WTC11 (cell line): ENCODE results near the gene MNAT1. TPM values are rescaled to one million over a fixed set of nuclear protein-coding genes. Genes with fewer than 3 reads are reported as not detected.

ENCODE experiments used
- ATAC-seq: fragments of 200-7000 bp; cut with Tn5 transposase; 2 replicates; pipeline ENCODE4 v1.10.0; 2021; ENCODE audit warnings: mild to moderate bottlenecking, moderate library complexity
- CTCF ChIA-PET: fragments of 300-600 bp; sonication (Branson Sonifier 250); formaldehyde crosslinking; loops from one replicate; lab custom pipeline; 2021; ENCODE audit warnings: antibody characterized with exemption; lab: Charles Lee
- POLR2A ChIA-PET: fragments of 350-600 bp; sonication (Branson Sonifier 250); formaldehyde crosslinking; loops from one replicate; lab custom pipeline; 2021; ENCODE audit warnings: antibody characterized with exemption; lab: Charles Lee
- DNase-seq: peaks from one replicate; pipeline ENCODE4 v3.0.0; 2021; ENCODE audit warnings: low spot score
- H3K27ac Mint-ChIP-seq: 2 replicates; pipeline ENCODE4 v1.8.0; 2021; ENCODE audit warnings: mixed read lengths
- H3K27me3 Mint-ChIP-seq: 2 replicates; pipeline ENCODE4 v1.8.0; 2021; ENCODE audit warnings: low read depth, mild to moderate bottlenecking, moderate library complexity, mixed read lengths
- H3K36me3 Mint-ChIP-seq: 2 replicates; pipeline ENCODE4 v1.8.0; 2021; ENCODE audit warnings: mixed read lengths
- H3K4me1 Mint-ChIP-seq: 2 replicates; pipeline ENCODE4 v1.8.0; 2022; ENCODE audit warnings: mixed read lengths
- H3K4me3 Mint-ChIP-seq: 2 replicates; pipeline ENCODE4 v1.8.0; 2021; ENCODE audit warnings: mild to moderate bottlenecking, moderate library complexity, mixed read lengths
- H3K9me3 Mint-ChIP-seq: 2 replicates; pipeline ENCODE4 v1.8.0; 2021; ENCODE audit warnings: mixed read lengths
- CREB1 ChIP-seq: sonication (generic); formaldehyde crosslinking; IDR thresholded peaks from 2 replicates; pipeline ENCODE4 v1.8.0; 2023; ENCODE audit warnings: mild to moderate bottlenecking, missing genetic modification reagents
- CREM ChIP-seq: sonication (generic); formaldehyde crosslinking; IDR thresholded peaks from 2 replicates; pipeline ENCODE4 v1.8.1; 2022; ENCODE audit warnings: mild to moderate bottlenecking, missing genetic modification reagents, moderate library complexity
- ESRRA ChIP-seq: sonication (generic); formaldehyde crosslinking; IDR thresholded peaks from 2 replicates; pipeline ENCODE4 v1.8.1; 2022; ENCODE audit warnings: mild to moderate bottlenecking, missing genetic modification reagents, borderline replicate concordance
- ETV6 ChIP-seq: sonication (generic); formaldehyde crosslinking; IDR thresholded peaks from 2 replicates; pipeline ENCODE4 v1.8.1; 2022; ENCODE audit warnings: mild to moderate bottlenecking, missing genetic modification reagents
- GABPB1 ChIP-seq: sonication (generic); formaldehyde crosslinking; IDR thresholded peaks from 2 replicates; pipeline ENCODE4 v1.8.1; 2023; ENCODE audit warnings: mild to moderate bottlenecking, missing genetic modification reagents
- GTF2I ChIP-seq: fragments of 250-450 bp; sonication (Bioruptor Pico); conservative IDR thresholded peaks from 2 replicates; pipeline ENCODE4 v1.4.0; 2021; ENCODE audit warnings: mild to moderate bottlenecking
- HMGA2 ChIP-seq: fragments of 250-450 bp; sonication (Bioruptor Pico); IDR thresholded peaks from 2 replicates; pipeline ENCODE4 v1.4.0; 2021; ENCODE audit warnings: mild to moderate bottlenecking, moderate library complexity
- JAZF1 ChIP-seq: fragments of 250-450 bp; sonication (Bioruptor Pico); IDR thresholded peaks from 2 replicates; pipeline ENCODE4 v1.9.0; 2021; ENCODE audit warnings: moderate library complexity, mild to moderate bottlenecking, inconsistent platforms
- JUN ChIP-seq: sonication (generic); formaldehyde crosslinking; IDR thresholded peaks from 2 replicates; pipeline ENCODE4 v1.8.0; 2023; ENCODE audit warnings: mild to moderate bottlenecking, missing genetic modification reagents
- PRRX2 ChIP-seq: fragments of 250-450 bp; sonication (Bioruptor Pico); IDR thresholded peaks from 2 replicates; pipeline ENCODE4 v1.8.0; 2021; ENCODE audit warnings: mild to moderate bottlenecking
- RORB ChIP-seq: fragments of 250-450 bp; sonication (Bioruptor Pico); IDR thresholded peaks from 2 replicates; pipeline ENCODE4 v1.9.0; 2021; ENCODE audit warnings: mild to moderate bottlenecking
- SOX15 ChIP-seq: fragments of 250-450 bp; sonication (Bioruptor Pico); IDR thresholded peaks from 2 replicates; pipeline ENCODE4 v1.9.0; 2021; ENCODE audit warnings: mild to moderate bottlenecking
- TEAD4 ChIP-seq: sonication (generic); formaldehyde crosslinking; IDR thresholded peaks from 2 replicates; pipeline ENCODE4 v1.8.0; 2022; ENCODE audit warnings: mild to moderate bottlenecking, missing genetic modification reagents
- ZNF138 ChIP-seq: sonication (generic); formaldehyde crosslinking; conservative IDR thresholded peaks from 2 replicates; pipeline ENCODE4 v1.8.1; 2022; ENCODE audit warnings: mild to moderate bottlenecking, moderate library complexity, missing genetic modification reagents
- ZNF317 ChIP-seq: sonication (generic); formaldehyde crosslinking; IDR thresholded peaks from 2 replicates; pipeline ENCODE4 v1.8.1; 2023; ENCODE audit warnings: low read depth, mild to moderate bottlenecking, moderate library complexity, missing genetic modification reagents, borderline replicate concordance
- ZNF416 ChIP-seq: fragments of 250-450 bp; sonication (Bioruptor Pico); IDR thresholded peaks from 2 replicates; pipeline ENCODE4 v1.9.0; 2021; ENCODE audit warnings: mild to moderate bottlenecking, inconsistent platforms
- total RNA-seq: library from RNA; stranded (reverse); gene quantifications from 3 replicates; pipeline ENCODE4 v1.2.3, GENCODE V29; 2021
- TF ChIP-seq, protein P1 (sequence below): sonication (generic); formaldehyde crosslinking; IDR thresholded peaks from 2 replicates; pipeline ENCODE4 v1.8.0; 2023; ENCODE audit warnings: mild to moderate bottlenecking, missing genetic modification reagents
- TF ChIP-seq, protein P2 (sequence below): sonication (generic); formaldehyde crosslinking; IDR thresholded peaks from 2 replicates; pipeline ENCODE4 v1.8.1; 2023; ENCODE audit warnings: mild to moderate bottlenecking, missing genetic modification reagents, moderate library complexity
- TF ChIP-seq, protein P3 (sequence below): fragments of 250-450 bp; sonication (Bioruptor Pico); IDR thresholded peaks from 2 replicates; pipeline ENCODE4 v1.9.0; 2021; ENCODE audit warnings: mild to moderate bottlenecking, borderline replicate concordance
- TF ChIP-seq, protein P4 (sequence below): fragments of 200-600 bp; IDR thresholded peaks from 2 replicates; pipeline ENCODE4 v1.8.0; 2022; ENCODE audit warnings: antibody characterized with exemption
- TF ChIP-seq, protein P5 (sequence below): sonication (generic); formaldehyde crosslinking; IDR thresholded peaks from 2 replicates; pipeline ENCODE4 v1.8.0; 2022; ENCODE audit warnings: mild to moderate bottlenecking, missing genetic modification reagents
- TF ChIP-seq, protein P6 (sequence below): fragments of 250-450 bp; sonication (Bioruptor Pico); IDR thresholded peaks from 2 replicates; pipeline ENCODE4 v1.9.0; 2021; ENCODE audit warnings: mild to moderate bottlenecking

Gene MNAT1
- total RNA-seq, 1 experiment from 2014 or later = 59.0 TPM

DNA sequence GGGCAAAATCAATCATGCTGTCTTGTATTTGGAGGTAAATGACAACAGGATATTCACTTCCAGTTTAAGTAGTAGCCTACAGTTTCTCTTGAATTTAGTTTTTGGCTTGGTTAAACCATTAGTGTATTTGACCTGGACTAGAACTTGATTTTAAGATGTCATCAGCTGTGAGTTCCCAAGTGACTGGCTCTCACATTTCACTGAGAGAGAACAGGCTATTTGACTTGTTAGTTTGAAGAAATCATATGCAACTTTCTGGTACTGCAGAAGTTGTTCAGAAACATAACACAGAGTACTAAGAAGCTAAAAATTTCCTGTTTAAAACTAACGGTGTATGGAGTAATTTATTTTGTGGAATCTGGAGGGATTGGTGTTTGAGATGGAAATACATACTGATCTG lies 22.3 kb downstream of the MNAT1 start (continued):
- TF ChIP-seq, protein P1, sequence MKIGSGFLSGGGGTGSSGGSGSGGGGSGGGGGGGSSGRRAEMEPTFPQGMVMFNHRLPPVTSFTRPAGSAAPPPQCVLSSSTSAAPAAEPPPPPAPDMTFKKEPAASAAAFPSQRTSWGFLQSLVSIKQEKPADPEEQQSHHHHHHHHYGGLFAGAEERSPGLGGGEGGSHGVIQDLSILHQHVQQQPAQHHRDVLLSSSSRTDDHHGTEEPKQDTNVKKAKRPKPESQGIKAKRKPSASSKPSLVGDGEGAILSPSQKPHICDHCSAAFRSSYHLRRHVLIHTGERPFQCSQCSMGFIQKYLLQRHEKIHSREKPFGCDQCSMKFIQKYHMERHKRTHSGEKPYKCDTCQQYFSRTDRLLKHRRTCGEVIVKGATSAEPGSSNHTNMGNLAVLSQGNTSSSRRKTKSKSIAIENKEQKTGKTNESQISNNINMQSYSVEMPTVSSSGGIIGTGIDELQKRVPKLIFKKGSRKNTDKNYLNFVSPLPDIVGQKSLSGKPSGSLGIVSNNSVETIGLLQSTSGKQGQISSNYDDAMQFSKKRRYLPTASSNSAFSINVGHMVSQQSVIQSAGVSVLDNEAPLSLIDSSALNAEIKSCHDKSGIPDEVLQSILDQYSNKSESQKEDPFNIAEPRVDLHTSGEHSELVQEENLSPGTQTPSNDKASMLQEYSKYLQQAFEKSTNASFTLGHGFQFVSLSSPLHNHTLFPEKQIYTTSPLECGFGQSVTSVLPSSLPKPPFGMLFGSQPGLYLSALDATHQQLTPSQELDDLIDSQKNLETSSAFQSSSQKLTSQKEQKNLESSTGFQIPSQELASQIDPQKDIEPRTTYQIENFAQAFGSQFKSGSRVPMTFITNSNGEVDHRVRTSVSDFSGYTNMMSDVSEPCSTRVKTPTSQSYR = no peak

DNA sequence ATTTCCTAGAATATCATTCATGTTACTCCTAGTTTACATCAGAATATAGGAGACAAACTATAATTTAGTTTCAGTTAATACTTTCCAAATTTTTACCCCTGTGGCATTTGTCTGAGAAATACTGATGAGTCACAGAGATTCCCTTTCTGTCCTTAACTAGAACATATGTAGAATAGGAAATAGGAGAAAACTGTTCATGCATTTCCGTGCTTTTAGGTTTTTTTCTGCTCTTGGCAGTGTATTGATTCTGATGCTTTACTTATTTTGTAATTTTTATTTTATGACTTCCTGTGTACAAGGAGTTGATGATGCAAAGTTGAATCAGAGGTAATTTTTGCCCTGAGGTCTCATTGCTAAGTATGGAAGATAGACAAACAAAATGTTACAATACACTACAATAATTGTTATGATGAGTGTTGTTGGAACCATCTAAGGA lies 23.0 kb downstream of the MNAT1 start:
- no peak for ATAC-seq
- ChIA-PET CTCF (no interaction called here), POLR2A (no interaction called here)
- Mint-ChIP-seq H3K36me3 (no peaks in the 10 kb centered on the region), H3K27ac (peak overlapping the region; percentile 99)
- DNase-seq = no peak
- no peak for TF ChIP-seq GTF2I (CRISPR knock-in tag)
- TF ChIP-seq ETV6 (CRISPR knock-in tag) = no peak
- TF ChIP-seq, protein P2, sequence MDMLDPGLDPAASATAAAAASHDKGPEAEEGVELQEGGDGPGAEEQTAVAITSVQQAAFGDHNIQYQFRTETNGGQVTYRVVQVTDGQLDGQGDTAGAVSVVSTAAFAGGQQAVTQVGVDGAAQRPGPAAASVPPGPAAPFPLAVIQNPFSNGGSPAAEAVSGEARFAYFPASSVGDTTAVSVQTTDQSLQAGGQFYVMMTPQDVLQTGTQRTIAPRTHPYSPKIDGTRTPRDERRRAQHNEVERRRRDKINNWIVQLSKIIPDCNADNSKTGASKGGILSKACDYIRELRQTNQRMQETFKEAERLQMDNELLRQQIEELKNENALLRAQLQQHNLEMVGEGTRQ (CRISPR knock-in tag) = no peak
- no peak for TF ChIP-seq TEAD4
- no peak for TF ChIP-seq ESRRA
- no peak for TF ChIP-seq PRRX2
- TF ChIP-seq, protein P3, sequence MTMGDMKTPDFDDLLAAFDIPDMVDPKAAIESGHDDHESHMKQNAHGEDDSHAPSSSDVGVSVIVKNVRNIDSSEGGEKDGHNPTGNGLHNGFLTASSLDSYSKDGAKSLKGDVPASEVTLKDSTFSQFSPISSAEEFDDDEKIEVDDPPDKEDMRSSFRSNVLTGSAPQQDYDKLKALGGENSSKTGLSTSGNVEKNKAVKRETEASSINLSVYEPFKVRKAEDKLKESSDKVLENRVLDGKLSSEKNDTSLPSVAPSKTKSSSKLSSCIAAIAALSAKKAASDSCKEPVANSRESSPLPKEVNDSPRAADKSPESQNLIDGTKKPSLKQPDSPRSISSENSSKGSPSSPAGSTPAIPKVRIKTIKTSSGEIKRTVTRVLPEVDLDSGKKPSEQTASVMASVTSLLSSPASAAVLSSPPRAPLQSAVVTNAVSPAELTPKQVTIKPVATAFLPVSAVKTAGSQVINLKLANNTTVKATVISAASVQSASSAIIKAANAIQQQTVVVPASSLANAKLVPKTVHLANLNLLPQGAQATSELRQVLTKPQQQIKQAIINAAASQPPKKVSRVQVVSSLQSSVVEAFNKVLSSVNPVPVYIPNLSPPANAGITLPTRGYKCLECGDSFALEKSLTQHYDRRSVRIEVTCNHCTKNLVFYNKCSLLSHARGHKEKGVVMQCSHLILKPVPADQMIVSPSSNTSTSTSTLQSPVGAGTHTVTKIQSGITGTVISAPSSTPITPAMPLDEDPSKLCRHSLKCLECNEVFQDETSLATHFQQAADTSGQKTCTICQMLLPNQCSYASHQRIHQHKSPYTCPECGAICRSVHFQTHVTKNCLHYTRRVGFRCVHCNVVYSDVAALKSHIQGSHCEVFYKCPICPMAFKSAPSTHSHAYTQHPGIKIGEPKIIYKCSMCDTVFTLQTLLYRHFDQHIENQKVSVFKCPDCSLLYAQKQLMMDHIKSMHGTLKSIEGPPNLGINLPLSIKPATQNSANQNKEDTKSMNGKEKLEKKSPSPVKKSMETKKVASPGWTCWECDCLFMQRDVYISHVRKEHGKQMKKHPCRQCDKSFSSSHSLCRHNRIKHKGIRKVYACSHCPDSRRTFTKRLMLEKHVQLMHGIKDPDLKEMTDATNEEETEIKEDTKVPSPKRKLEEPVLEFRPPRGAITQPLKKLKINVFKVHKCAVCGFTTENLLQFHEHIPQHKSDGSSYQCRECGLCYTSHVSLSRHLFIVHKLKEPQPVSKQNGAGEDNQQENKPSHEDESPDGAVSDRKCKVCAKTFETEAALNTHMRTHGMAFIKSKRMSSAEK (CRISPR knock-in tag) = no peak
- no peak for TF ChIP-seq CREM (CRISPR knock-in tag)
- TF ChIP-seq ZNF138 (CRISPR knock-in tag) = no peak
- TF ChIP-seq, protein P4, sequence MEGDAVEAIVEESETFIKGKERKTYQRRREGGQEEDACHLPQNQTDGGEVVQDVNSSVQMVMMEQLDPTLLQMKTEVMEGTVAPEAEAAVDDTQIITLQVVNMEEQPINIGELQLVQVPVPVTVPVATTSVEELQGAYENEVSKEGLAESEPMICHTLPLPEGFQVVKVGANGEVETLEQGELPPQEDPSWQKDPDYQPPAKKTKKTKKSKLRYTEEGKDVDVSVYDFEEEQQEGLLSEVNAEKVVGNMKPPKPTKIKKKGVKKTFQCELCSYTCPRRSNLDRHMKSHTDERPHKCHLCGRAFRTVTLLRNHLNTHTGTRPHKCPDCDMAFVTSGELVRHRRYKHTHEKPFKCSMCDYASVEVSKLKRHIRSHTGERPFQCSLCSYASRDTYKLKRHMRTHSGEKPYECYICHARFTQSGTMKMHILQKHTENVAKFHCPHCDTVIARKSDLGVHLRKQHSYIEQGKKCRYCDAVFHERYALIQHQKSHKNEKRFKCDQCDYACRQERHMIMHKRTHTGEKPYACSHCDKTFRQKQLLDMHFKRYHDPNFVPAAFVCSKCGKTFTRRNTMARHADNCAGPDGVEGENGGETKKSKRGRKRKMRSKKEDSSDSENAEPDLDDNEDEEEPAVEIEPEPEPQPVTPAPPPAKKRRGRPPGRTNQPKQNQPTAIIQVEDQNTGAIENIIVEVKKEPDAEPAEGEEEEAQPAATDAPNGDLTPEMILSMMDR = no peak
- no peak for TF ChIP-seq ZNF317 (CRISPR knock-in tag)
- no peak for TF ChIP-seq CREB1 (CRISPR knock-in tag)
- no peak for TF ChIP-seq JUN (CRISPR knock-in tag)
- TF ChIP-seq, all 79 proteins: peak for 0
- Mint-ChIP-seq H3K4me1 (peaks cover 74% of the 10 kb centered on the region), H3K9me3 (no peaks in the 10 kb centered on the region), H3K4me3 (no peak overlapping the region), H3K27me3 (no peaks in the 10 kb centered on the region)

DNA sequence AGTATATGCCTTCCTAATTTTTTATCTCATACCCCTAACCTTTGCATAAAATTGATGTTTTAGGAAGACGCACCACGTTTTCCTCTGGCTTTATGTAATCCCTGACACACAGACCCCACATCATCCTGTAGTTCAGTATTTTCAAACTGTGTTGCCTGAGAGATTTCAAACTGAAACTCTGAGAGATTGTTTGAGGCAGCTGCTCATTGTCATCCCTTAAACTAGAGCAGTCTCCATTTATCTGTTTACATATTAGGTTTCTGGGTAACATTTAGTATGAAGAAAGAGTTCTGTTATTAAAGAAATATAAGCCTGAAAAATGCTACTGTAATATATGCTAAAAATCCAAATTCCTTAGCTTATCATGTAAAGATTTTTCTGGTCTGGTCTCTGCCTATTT lies 24.3 kb downstream of the MNAT1 start:
- H3K36me3 Mint-ChIP-seq = no peaks in the 10 kb centered on the region
- TF ChIP-seq SOX15 (no peak), ZNF416 (no peak), HMGA2 (CRISPR knock-in tag) (no peak), TEAD4 (no peak), JAZF1 (CRISPR knock-in tag) (no peak), ETV6 (CRISPR knock-in tag) (no peak), RORB (no peak), GABPB1 (CRISPR knock-in tag) (no peak)
- TF ChIP-seq, protein P5, sequence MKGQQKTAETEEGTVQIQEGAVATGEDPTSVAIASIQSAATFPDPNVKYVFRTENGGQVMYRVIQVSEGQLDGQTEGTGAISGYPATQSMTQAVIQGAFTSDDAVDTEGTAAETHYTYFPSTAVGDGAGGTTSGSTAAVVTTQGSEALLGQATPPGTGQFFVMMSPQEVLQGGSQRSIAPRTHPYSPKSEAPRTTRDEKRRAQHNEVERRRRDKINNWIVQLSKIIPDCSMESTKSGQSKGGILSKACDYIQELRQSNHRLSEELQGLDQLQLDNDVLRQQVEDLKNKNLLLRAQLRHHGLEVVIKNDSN = no peak
- TF ChIP-seq, protein P6, sequence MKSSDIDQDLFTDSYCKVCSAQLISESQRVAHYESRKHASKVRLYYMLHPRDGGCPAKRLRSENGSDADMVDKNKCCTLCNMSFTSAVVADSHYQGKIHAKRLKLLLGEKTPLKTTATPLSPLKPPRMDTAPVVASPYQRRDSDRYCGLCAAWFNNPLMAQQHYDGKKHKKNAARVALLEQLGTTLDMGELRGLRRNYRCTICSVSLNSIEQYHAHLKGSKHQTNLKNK (CRISPR knock-in tag) = no peak
- TF ChIP-seq, all 79 proteins: peak for 0
- ChIA-PET POLR2A (no interaction called here), CTCF (no interaction called here)
- Mint-ChIP-seq H3K27me3 (no peaks in the 10 kb centered on the region), H3K4me3 (peak overlapping the region; percentile 32; the same call in 1 of the 2 replicates), H3K27ac (peak overlapping the region; percentile 99), H3K4me1 (peaks cover 74% of the 10 kb centered on the region), H3K9me3 (no peaks in the 10 kb centered on the region)
- no peak for DNase-seq
- 0 out of 2 replicates have a peak, but pooled peaks have one; percentile 12 for ATAC-seq
